MCF 10A (cell line): ENCODE data around the gene ATG4A. TPM values are rescaled to one million over a fixed set of nuclear protein-coding genes. Genes with fewer than 3 reads are reported as not detected.
A peak's percentile ranks its signal among the peaks of the same experiment; 100 is the strongest.

Source experiments
- BruUV-seq: library from RNA; stranded (reverse); fragments of 400-500 nt; replicated peaks from 2 replicates; lab custom pipeline; 2021; lab: Mats Ljungman, UMichigan
- CTCF ChIA-PET: fragments of 300-600 bp; sonication (Branson Sonifier 250); formaldehyde crosslinking; extraction: SDS; loops from one replicate; lab custom pipeline; 2021; ENCODE audit warnings: antibody characterized with exemption, inconsistent platforms; lab: Yijun Ruan, JAX
- POLR2A ChIA-PET: fragments of 300-600, 350-650 bp; sonication (Branson Sonifier 250); formaldehyde crosslinking; extraction: SDS; loops from one replicate; lab custom pipeline; 2020; ENCODE audit warnings: antibody characterized with exemption, inconsistent platforms; lab: Yijun Ruan, JAX
- DNase-seq: peaks from one replicate; pipeline ENCODE4 v3.0.0-alpha.2; 2018; ENCODE audit not compliant: unreplicated experiment
- H3K27ac Mint-ChIP-seq: one replicate; pipeline ENCODE4 v1.8.0; 2022; ENCODE audit warnings: mild to moderate bottlenecking, low read depth, mixed read lengths; ENCODE audit not compliant: unreplicated experiment
- H3K27me3 Mint-ChIP-seq: one replicate; pipeline ENCODE4 v1.8.0; 2022; ENCODE audit warnings: mixed read lengths; ENCODE audit not compliant: insufficient read depth, unreplicated experiment
- H3K36me3 Mint-ChIP-seq: one replicate; pipeline ENCODE4 v1.8.0; 2022; ENCODE audit warnings: mild to moderate bottlenecking, moderate library complexity, mixed read lengths; ENCODE audit not compliant: insufficient read depth, unreplicated experiment
- H3K4me1 Mint-ChIP-seq: one replicate; pipeline ENCODE4 v1.8.0; 2022; ENCODE audit warnings: mixed read lengths; ENCODE audit not compliant: insufficient read depth, unreplicated experiment
- H3K4me3 Mint-ChIP-seq: one replicate; pipeline ENCODE4 v1.8.0; 2022; ENCODE audit warnings: mild to moderate bottlenecking, moderate library complexity, mixed read lengths; ENCODE audit not compliant: unreplicated experiment
- H3K9me3 Mint-ChIP-seq: one replicate; pipeline ENCODE4 v1.8.0; 2022; ENCODE audit warnings: mixed read lengths; ENCODE audit not compliant: unreplicated experiment
- CTCF ChIP-seq: fragments of 200-600 bp; IDR thresholded peaks from one replicate; pipeline ENCODE4 v1.8.0; 2022; ENCODE audit warnings: antibody characterized with exemption, mild to moderate bottlenecking; ENCODE audit not compliant: unreplicated experiment
- intact Hi-C: fragments of 100-400 bp; cut with micrococcal nuclease; formaldehyde crosslinking; loops from 2 replicates; pipeline ENCODE4 v1.14.1; 2022
- total RNA-seq: library from RNA; stranded (reverse); gene quantifications from 2 replicates; pipeline ENCODE4 v1.2.3, GENCODE V29; 2022

ATG4A gene
- total RNA-seq, 1 experiment from 2014 or later, result 7.3 TPM

- no peak overlapping the region for H3K4me3 Mint-ChIP-seq
- ChIA-PET POLR2A (interaction anchor here (1.0 to 2.2 kb wide), 3 partner anchors 16 to 48 kb away, joined by 3 to 10 read pairs (median 8); partner anchors contain the start of genes ATG4A and PSMD10), CTCF (interaction anchor here (0.6 to 2.5 kb wide), 9 partner anchors 12 to 343 kb away, joined by 3 to 9 read pairs (median 4); partner anchors contain the start of genes ATG4A and PSMD10)
- no peak for DNase-seq
- peak; percentile 44 for TF ChIP-seq CTCF
- no TSS peak for BruUV-seq
- no peaks in the 10 kb centered on the region for H3K4me1 Mint-ChIP-seq
- no peak overlapping the region for H3K27ac Mint-ChIP-seq
- peaks cover 39% of the 10 kb centered on the region for H3K27me3 Mint-ChIP-seq
- intact Hi-C loops, result no loop called here
- no peaks in the 10 kb centered on the region for H3K9me3 Mint-ChIP-seq
- peaks cover 12% of the 10 kb centered on the region for H3K36me3 Mint-ChIP-seq
Measured at GRCh38 chrX:108138814-108139702, 47.5 kb downstream of the ATG4A start.

DNA sequence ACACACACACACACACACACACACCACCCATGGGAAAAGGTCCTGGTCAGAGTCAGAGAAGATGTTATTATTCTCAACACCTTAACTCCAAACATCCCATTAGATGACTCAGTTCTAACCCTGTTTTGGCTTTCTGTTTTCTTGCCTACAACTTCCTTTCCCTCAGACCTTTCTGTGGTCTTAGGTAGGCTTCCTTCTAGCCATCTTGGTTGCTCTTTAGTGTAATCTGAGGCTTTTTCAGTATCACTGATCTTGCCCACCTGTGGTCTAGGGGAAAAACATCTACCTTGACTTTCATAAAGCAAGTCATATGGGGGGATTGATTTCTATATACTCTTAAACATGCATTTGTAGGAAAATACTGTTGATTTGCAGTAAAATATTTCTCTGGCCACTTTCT is 56.9 kb downstream of the ATG4A start:
- ChIA-PET CTCF (no interaction called here), POLR2A (no interaction called here)
- BruUV-seq, result no TSS peak
- H3K4me3 Mint-ChIP-seq, result no peak overlapping the region
- intact Hi-C loops, result no loop called here
- DNase-seq, result no peak
- no peak overlapping the region for H3K27ac Mint-ChIP-seq
- H3K36me3 Mint-ChIP-seq, result no peaks in the 10 kb centered on the region
- peaks cover 63% of the 10 kb centered on the region for H3K27me3 Mint-ChIP-seq
- H3K4me1 Mint-ChIP-seq, result no peaks in the 10 kb centered on the region
- no peak for TF ChIP-seq CTCF
- H3K9me3 Mint-ChIP-seq, result no peaks in the 10 kb centered on the region

- intact Hi-C loops, result no loop called here
Measured at GRCh38 chrX:108156082-108156481, 64.5 kb downstream of the ATG4A start.

More at GRCh38 chrX:108156082-108156481, 64.5 kb downstream of the ATG4A start:
- Mint-ChIP-seq H3K36me3 (no peaks in the 10 kb centered on the region), H3K4me1 (no peaks in the 10 kb centered on the region), H3K9me3 (no peaks in the 10 kb centered on the region), H3K27ac (no peak overlapping the region), H3K4me3 (no peak overlapping the region), H3K27me3 (peaks cover 65% of the 10 kb centered on the region)
- no TSS peak for BruUV-seq
- TF ChIP-seq CTCF, result no peak
- DNase-seq, result no peak
- ChIA-PET POLR2A (no interaction called here), CTCF (no interaction called here)
